Mesendoderm (in vitro differentiated cells): ENCODE results near the gene SLC22A7.

ENCODE experiments used
- DNase-seq: peaks from one replicate; pipeline ENCODE4 v3.0.0; 2013
- H2AK5ac ChIP-seq: 2 replicates; pipeline ENCODE4 v1.6.1; 2013; ENCODE audit warnings: low read length, inconsistent platforms
- H2BK120ac ChIP-seq: 2 replicates; pipeline ENCODE4 v1.6.1; 2013; ENCODE audit warnings: low read depth, mild to moderate bottlenecking, low read length, moderate library complexity, mixed read lengths
- H2BK15ac ChIP-seq: replicated peaks from 2 replicates; pipeline ENCODE4 v1.6.1; 2013; ENCODE audit warnings: low read depth, mild to moderate bottlenecking, moderate library complexity
- H2BK5ac ChIP-seq: 2 replicates; pipeline ENCODE4 v1.6.1; 2013; ENCODE audit warnings: low read length, inconsistent platforms
- H3K18ac ChIP-seq: 2 replicates; pipeline ENCODE4 v1.6.1; 2013; ENCODE audit warnings: mild to moderate bottlenecking, low read length, mixed read lengths
- H3K23ac ChIP-seq: one replicate; pipeline ENCODE4 v1.6.1; 2013; ENCODE audit warnings: low read length
- H3K27ac ChIP-seq: 2 replicates; pipeline ENCODE4 v1.5.1; 2013; ENCODE audit warnings: low read depth, mild to moderate bottlenecking, inconsistent platforms, low read length, moderate library complexity
- H3K27me3 ChIP-seq: 2 replicates; pipeline ENCODE4 v1.6.1; 2013; ENCODE audit warnings: low read length, control low read depth, mild to moderate bottlenecking, inconsistent platforms; ENCODE audit not compliant: insufficient read depth, poor library complexity
- H3K36me3 ChIP-seq: 2 replicates; pipeline ENCODE4 v1.6.1; 2013; ENCODE audit warnings: low read length, inconsistent platforms; ENCODE audit not compliant: control insufficient read depth, insufficient read depth
- H3K4ac ChIP-seq: one replicate; pipeline ENCODE4 v1.6.1; 2013; ENCODE audit warnings: low read depth, mild to moderate bottlenecking, low read length, moderate library complexity
- H3K4me1 ChIP-seq: 2 replicates; pipeline ENCODE4 v1.6.1; 2013; ENCODE audit warnings: low read depth, low read length, inconsistent platforms; ENCODE audit not compliant: control insufficient read depth
- H3K4me2 ChIP-seq: 2 replicates; pipeline ENCODE4 v1.6.1; 2013; ENCODE audit warnings: low read length
- H3K4me3 ChIP-seq: 2 replicates; pipeline ENCODE4 v1.5.1; 2013; ENCODE audit warnings: mild to moderate bottlenecking, low read length
- H3K56ac ChIP-seq: one replicate; pipeline ENCODE4 v1.6.1; 2013; ENCODE audit warnings: low read length
- H3K79me1 ChIP-seq: 2 replicates; pipeline ENCODE4 v1.6.1; 2013; ENCODE audit warnings: low read length, inconsistent platforms
- H3K79me2 ChIP-seq: 2 replicates; pipeline ENCODE4 v1.6.1; 2013; ENCODE audit warnings: mild to moderate bottlenecking, low read length; ENCODE audit not compliant: control insufficient read depth, insufficient read depth
- H3K9ac ChIP-seq: 2 replicates; pipeline ENCODE4 v1.6.1; 2013; ENCODE audit warnings: low read length, inconsistent platforms
- H4K5ac ChIP-seq: one replicate; pipeline ENCODE4 v1.6.1; 2013; ENCODE audit warnings: low read length
- H4K8ac ChIP-seq: one replicate; pipeline ENCODE4 v1.6.1; 2013; ENCODE audit warnings: low read depth, mild to moderate bottlenecking, control low read depth, low read length, moderate library complexity
- WGBS: extraction: QIAGEN DNeasy Blood & Tissue Kit; methylation state at CpG from one replicate; pipeline ENCODE4 v1.1.7; 2013; ENCODE audit warnings: low lambda C conversion rate, missing lambda C conversion rate; ENCODE audit not compliant: insufficient coverage; ENCODE audit errors: extremely low coverage; 5-methylcytosine and 5-hydroxymethylcytosine counted together

Gene SLC22A7

GRCh38 chr6:43263314-43264178 lies 34.5 kb upstream of the SLC22A7 start:
- no peak overlapping the region for H4K8ac ChIP-seq
- H2BK5ac ChIP-seq: no peak overlapping the region
- H3K18ac ChIP-seq: no peak overlapping the region
- no peak overlapping the region for H3K9ac ChIP-seq
- no peaks in the 10 kb centered on the region for H3K79me1 ChIP-seq
- H3K79me2 ChIP-seq: no peaks in the 10 kb centered on the region
- no peak overlapping the region for H3K4me3 ChIP-seq
- no peak overlapping the region for H3K56ac ChIP-seq
- no peak overlapping the region for H3K27ac ChIP-seq
- H3K4ac ChIP-seq: no peak overlapping the region
- H3K4me2 ChIP-seq: no peak overlapping the region
- H4K5ac ChIP-seq: no peak overlapping the region
- no CpG with 5 or more reads among the region's 12 CpGs for WGBS
- H2BK120ac ChIP-seq: no peak overlapping the region
- H3K36me3 ChIP-seq: no peaks in the 10 kb centered on the region
- H2AK5ac ChIP-seq: no peak overlapping the region
- no peak overlapping the region for H3K23ac ChIP-seq
- peaks cover 11% of the 10 kb centered on the region for H3K4me1 ChIP-seq
- peak; percentile 86 for DNase-seq
- no peaks in the 10 kb centered on the region for H3K27me3 ChIP-seq
- no peak overlapping the region for H2BK15ac ChIP-seq

GRCh38 chr6:43264599-43265145 lies 33.4 kb upstream of the SLC22A7 start:
- Histone ChIP-seq H3K4me3 (no peak overlapping the region), H3K27ac (no peak overlapping the region), H3K4ac (no peak overlapping the region), H3K18ac (no peak overlapping the region), H3K79me2 (no peaks in the 10 kb centered on the region), H4K5ac (no peak overlapping the region), H2BK120ac (no peak overlapping the region), H3K36me3 (no peaks in the 10 kb centered on the region), H3K4me2 (no peak overlapping the region), H3K79me1 (no peaks in the 10 kb centered on the region), H2AK5ac (no peak overlapping the region), H2BK15ac (no peak overlapping the region), H3K23ac (no peak overlapping the region), H2BK5ac (no peak overlapping the region), H3K9ac (no peak overlapping the region), H4K8ac (no peak overlapping the region), H3K4me1 (peaks cover 11% of the 10 kb centered on the region), H3K27me3 (no peaks in the 10 kb centered on the region), H3K56ac (no peak overlapping the region)
- DNase-seq: no peak
- WGBS: no CpG with 5 or more reads among the region's 5 CpGs

- Histone ChIP-seq H2BK15ac (no peak overlapping the region), H2BK120ac (no peak overlapping the region), H3K4ac (no peak overlapping the region), H3K79me1 (no peaks in the 10 kb centered on the region), H3K27me3 (no peaks in the 10 kb centered on the region), H3K4me2 (no peak overlapping the region), H4K8ac (no peak overlapping the region), H3K4me1 (peaks cover 11% of the 10 kb centered on the region), H3K36me3 (no peaks in the 10 kb centered on the region), H3K18ac (no peak overlapping the region), H3K4me3 (no peak overlapping the region), H3K9ac (no peak overlapping the region), H2BK5ac (no peak overlapping the region), H3K79me2 (no peaks in the 10 kb centered on the region), H3K23ac (no peak overlapping the region), H4K5ac (no peak overlapping the region), H3K27ac (no peak overlapping the region), H3K56ac (no peak overlapping the region), H2AK5ac (no peak overlapping the region)
- DNase-seq: no peak
- no CpG with 5 or more reads among the region's 6 CpGs for WGBS
Measured at GRCh38 chr6:43265564-43265963, 32.5 kb upstream of the SLC22A7 start.

- Histone ChIP-seq H3K27me3 (no peaks in the 10 kb centered on the region), H3K4ac (no peak overlapping the region), H3K4me2 (peak overlapping the region; percentile 53), H3K79me1 (no peaks in the 10 kb centered on the region), H4K5ac (no peak overlapping the region), H3K36me3 (no peaks in the 10 kb centered on the region), H3K4me3 (no peak overlapping the region), H2BK15ac (no peak overlapping the region), H3K56ac (peak overlapping the region; percentile 50), H3K4me1 (peaks cover 11% of the 10 kb centered on the region), H2BK120ac (no peak overlapping the region), H3K9ac (peak overlapping the region; percentile 13), H3K23ac (no peak overlapping the region), H2AK5ac (peak overlapping the region; percentile 31), H3K27ac (no peak overlapping the region), H4K8ac (no peak overlapping the region), H2BK5ac (no peak overlapping the region), H3K79me2 (no peaks in the 10 kb centered on the region), H3K18ac (no peak overlapping the region)
- no CpG with 5 or more reads among the region's 7 CpGs for WGBS
- peak; percentile 74 for DNase-seq
Measured at GRCh38 chr6:43267619-43268354, 30.3 kb upstream of the SLC22A7 start.

- Histone ChIP-seq H4K8ac (no peak overlapping the region), H2BK5ac (no peak overlapping the region), H3K56ac (peak overlapping the region; percentile 50), H3K36me3 (no peaks in the 10 kb centered on the region), H2AK5ac (peak overlapping the region; percentile 31), H4K5ac (no peak overlapping the region), H3K23ac (no peak overlapping the region), H3K9ac (no peak overlapping the region), H3K18ac (no peak overlapping the region), H3K27ac (no peak overlapping the region), H3K4me2 (no peak overlapping the region), H3K4me3 (no peak overlapping the region), H3K79me1 (no peaks in the 10 kb centered on the region), H2BK120ac (no peak overlapping the region), H3K79me2 (no peaks in the 10 kb centered on the region), H3K4me1 (peaks cover 11% of the 10 kb centered on the region), H3K4ac (no peak overlapping the region), H2BK15ac (no peak overlapping the region), H3K27me3 (peaks cover under 1% of the 10 kb centered on the region)
- no CpG with 5 or more reads among the region's 3 CpGs for WGBS
- no peak for DNase-seq
Measured at GRCh38 chr6:43268355-43268700, 29.7 kb upstream of the SLC22A7 start.
